Measurements from ENCODE around the gene TMEM221. TPM values are rescaled to one million over a fixed set of nuclear protein-coding genes. Genes with fewer than 3 reads are reported as not detected.

TMEM221 gene
- total RNA-seq, 1 donor from 2014 or later: not detected

- ATAC-seq (ENCODE audit: low read depth) (no peak), DNase-seq (peak; percentile 36)
- Mint-ChIP-seq H3K36me3 (ENCODE audit: low read depth) (peaks cover 20% of the 10 kb centered on the region), H3K4me3 (peak overlapping the region; percentile 95), H3K27ac (peak overlapping the region; percentile 68), H3K9me3 (no peaks in the 10 kb centered on the region), H3K4me1 (peaks cover 16% of the 10 kb centered on the region), H3K27me3 (no peaks in the 10 kb centered on the region)
- intact Hi-C loops (cut with micrococcal nuclease): loop anchor here (1.0 kb wide), 1 partner anchor 74 kb away; no protein-coding TSS in a partner anchor
- TF ChIP-seq CTCF (IDR thresholded peaks at IDR 0.05): no peak
- ChIA-PET CTCF (interaction anchor here (1.6 kb wide), 1 partner anchor 15 kb away, joined by 5 read pairs; the partner anchor contains the start of gene BST2), POLR2A (interaction anchor here (0.6 to 2.9 kb wide), 7 partner anchors 10 to 440 kb away, joined by 3 to 60 read pairs (median 5); partner anchors contain the start of genes BST2, MRPL34 and RPL18A)
These were observed 28.0 kb downstream of the TMEM221 start for GRCh38 chr19:17420475-17420924.

- H3K36me3 Mint-ChIP-seq (ENCODE audit: low read depth): peaks cover 26% of the 10 kb centered on the region
- POLR2A ChIA-PET: interaction anchor here (0.5 to 2.9 kb wide), 22 partner anchors 8 to 751 kb away, joined by 3 to 60 read pairs (median 4); partner anchors contain the start of genes ANO8, BST2, JAK3 and MRPL34
- no peak for TF ChIP-seq CTCF (IDR thresholded peaks at IDR 0.05)
- peak within 1 kb of the TSS; percentile 93 for H3K27ac Mint-ChIP-seq
- CTCF ChIA-PET: interaction anchor here (0.7 to 1.6 kb wide), 4 partner anchors 15 to 437 kb away, joined by 3 to 5 read pairs (median 3); partner anchors contain the start of genes BST2 and DDA1
- ATAC-seq (ENCODE audit: low read depth): peak; percentile 97
- no peaks in the 10 kb centered on the region for H3K27me3 Mint-ChIP-seq
- H3K4me3 Mint-ChIP-seq: peak within 1 kb of the TSS; percentile 95
- peaks cover 16% of the 10 kb centered on the region for H3K4me1 Mint-ChIP-seq
- H3K9me3 Mint-ChIP-seq: no peaks in the 10 kb centered on the region
- peak; percentile 91 for DNase-seq
- intact Hi-C loops (cut with micrococcal nuclease): loop anchor here (1.0 to 2.0 kb wide), 6 partner anchors 15 to 111 kb away; partner anchors contain the start of genes BST2, DDA1, GTPBP3 and SLC27A1
These were observed 28.6 kb downstream of the TMEM221 start, which contains the start of gene MVB12A for GRCh38 chr19:17419621-17420474. MVB12A (plus strand) TSS chr19:17420047; CDS start chr19:17420136, 89 bp downstream.

- Mint-ChIP-seq H3K36me3 (ENCODE audit: low read depth) (peaks cover 29% of the 10 kb centered on the region), H3K27ac (peak overlapping the region; percentile 93), H3K27me3 (no peaks in the 10 kb centered on the region), H3K9me3 (no peaks in the 10 kb centered on the region), H3K4me1 (peaks cover 16% of the 10 kb centered on the region), H3K4me3 (peak overlapping the region; percentile 95)
- no peak for TF ChIP-seq CTCF (IDR thresholded peaks at IDR 0.05)
- POLR2A ChIA-PET: interaction anchor here (0.5 to 2.9 kb wide), 19 partner anchors 8 to 751 kb away, joined by 3 to 60 read pairs (median 4); partner anchors contain the start of genes ANO8, BST2, JAK3 and MRPL34
- ATAC-seq (ENCODE audit: low read depth): no peak
- DNase-seq: no peak
- CTCF ChIA-PET: interaction anchor here (0.7 to 1.6 kb wide), 4 partner anchors 14 to 437 kb away, joined by 3 to 5 read pairs (median 3); partner anchors contain the start of genes BST2 and DDA1
- intact Hi-C loops (cut with micrococcal nuclease): loop anchor here (1.0 to 2.0 kb wide), 5 partner anchors 14 to 110 kb away; partner anchors contain the start of genes BST2, DDA1, GTPBP3 and SLC27A1
These were observed 29.3 kb downstream of the TMEM221 start for GRCh38 chr19:17419154-17419620.

GRCh38 chr19:17418710-17419109 is 29.8 kb downstream of the TMEM221 start:
- DNase-seq (no peak), ATAC-seq (ENCODE audit: low read depth) (no peak)
- peaks cover 16% of the 10 kb centered on the region for H3K4me1 Mint-ChIP-seq
- peaks cover 31% of the 10 kb centered on the region for H3K36me3 Mint-ChIP-seq (ENCODE audit: low read depth)
- POLR2A ChIA-PET: interaction anchor here (0.6 to 2.9 kb wide), 6 partner anchors 12 to 442 kb away, joined by 3 to 60 read pairs (median 8); partner anchors contain the start of genes ANO8, BST2, MRPL34 and OCEL1
- CTCF ChIA-PET: interaction anchor here (1.0 kb wide), 1 partner anchor 438 kb away, joined by 3 read pairs; no protein-coding TSS in a partner anchor
- H3K9me3 Mint-ChIP-seq: no peaks in the 10 kb centered on the region
- H3K4me3 Mint-ChIP-seq: peak overlapping the region; percentile 95
- no peak for TF ChIP-seq CTCF (IDR thresholded peaks at IDR 0.05)
- no peaks in the 10 kb centered on the region for H3K27me3 Mint-ChIP-seq
- peak overlapping the region; percentile 12 for H3K27ac Mint-ChIP-seq
- intact Hi-C loops (cut with micrococcal nuclease): loop anchor here (1.0 to 2.0 kb wide), 5 partner anchors 13 to 109 kb away; partner anchors contain the start of genes BST2, DDA1, GTPBP3 and SLC27A1

All from activated B cell treated with CpG ODN at 0.5 μM for 24 hours (primary cell).